Cardiac septum (tissue), 1 donor: ENCODE data around the gene GFOD1. TPM values are rescaled to one million over a fixed set of nuclear protein-coding genes. Genes with fewer than 3 reads are reported as not detected.

Source experiments
- DNase-seq: peaks from one replicate; pipeline ENCODE4 v3.0.0-alpha.2; 2020; ENCODE audit warnings: low spot score
- intact Hi-C: fragments of 100-400 bp; cut with DNase I; formaldehyde crosslinking; loops from one replicate; pipeline ENCODE4 v1.14.0; 2022
- long read RNA-seq: library from polyadenylated mRNA; unstranded; transcript quantifications from one replicate; pipeline ENCODE4 v2.0.0, GENCODE V29; 2021
- total RNA-seq: library from RNA; stranded (reverse); fragmentation: NEBNext Ultra II Directional; extraction: Animal tissue kit (Norgen Biotek cat#: 25700); gene quantifications from one replicate; pipeline ENCODE4 v1.2.1, GENCODE V29; 2021
- donor health status: DM: no; HTN: no; CAD: no.

The GFOD1 gene, protein sequence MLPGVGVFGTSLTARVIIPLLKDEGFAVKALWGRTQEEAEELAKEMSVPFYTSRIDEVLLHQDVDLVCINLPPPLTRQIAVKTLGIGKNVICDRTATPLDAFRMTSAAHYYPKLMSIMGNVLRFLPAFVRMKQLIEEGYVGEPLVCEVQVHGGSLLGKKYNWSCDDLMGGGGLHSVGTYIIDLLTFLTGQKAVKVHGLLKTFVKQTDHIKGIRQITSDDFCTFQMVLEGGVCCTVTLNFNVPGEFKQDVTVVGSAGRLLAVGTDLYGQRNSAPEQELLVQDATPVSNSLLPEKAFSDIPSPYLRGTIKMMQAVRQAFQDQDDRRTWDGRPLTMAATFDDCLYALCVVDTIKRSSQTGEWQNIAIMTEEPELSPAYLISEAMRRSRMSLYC
- total RNA-seq, result 54.0 TPM
- long read RNA-seq, full-length matches to known transcripts, result 126 of 180 reads
- long read RNA-seq, partial matches to known transcripts, result 2 of 180 reads
- long read RNA-seq, other reads (novel, unspliced or antisense), result 52 of 180 reads

DNA sequence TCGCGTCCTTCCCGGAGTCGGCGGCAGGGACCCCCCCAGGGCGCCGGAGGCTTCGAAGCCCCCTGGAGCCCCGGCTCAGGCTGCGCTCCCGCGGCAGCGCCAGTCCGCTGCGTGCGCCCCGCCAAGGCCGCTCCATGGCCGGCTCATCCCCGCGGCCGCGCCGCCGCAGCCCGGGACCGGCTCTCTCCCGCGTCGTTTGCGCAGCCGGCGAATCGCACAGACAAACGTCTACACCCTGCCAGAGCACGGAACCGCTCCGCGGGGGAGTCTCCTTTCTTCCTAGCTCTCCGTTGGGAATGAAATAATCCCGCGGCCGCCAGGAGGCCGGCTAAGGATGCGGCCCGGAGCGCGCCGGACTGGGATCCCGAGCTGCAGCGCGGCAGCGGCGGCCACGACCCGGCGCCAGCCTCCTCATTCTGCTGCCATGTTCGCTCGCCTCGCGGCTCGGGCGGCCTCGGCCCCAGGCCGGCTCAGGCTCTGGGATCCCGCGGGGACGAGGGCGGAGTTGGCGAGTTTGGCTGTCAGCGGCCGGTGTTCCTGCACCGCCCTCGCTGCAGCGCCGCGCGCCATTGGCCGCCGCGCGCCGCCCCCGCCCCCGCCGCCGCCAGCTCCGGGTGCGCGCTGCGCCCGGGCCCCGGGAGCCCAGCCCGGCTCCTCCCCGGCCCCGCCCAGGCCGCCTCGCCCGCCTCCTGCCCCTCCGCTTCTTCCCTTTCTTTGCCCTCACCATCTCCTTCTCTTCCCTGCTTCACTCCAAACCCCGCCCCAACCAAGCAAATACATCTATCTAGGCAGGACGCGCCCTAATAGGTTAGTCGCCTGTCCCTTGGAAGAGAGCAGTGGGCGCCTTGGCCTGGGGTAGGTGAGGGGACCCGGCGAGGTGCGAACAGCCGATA is at the start of gene GFOD1:
GFOD1 (minus strand) TSS at position 479 of the 893 bp plus-strand sequence. CDS start 710 bp downstream, outside the sequence.
- peak; percentile 96 for DNase-seq
- intact Hi-C loops, result loop anchor here (2.0 to 5.0 kb wide), 5 partner anchors 40 to 150 kb away; partner anchors contain the start of gene SIRT5

DNA sequence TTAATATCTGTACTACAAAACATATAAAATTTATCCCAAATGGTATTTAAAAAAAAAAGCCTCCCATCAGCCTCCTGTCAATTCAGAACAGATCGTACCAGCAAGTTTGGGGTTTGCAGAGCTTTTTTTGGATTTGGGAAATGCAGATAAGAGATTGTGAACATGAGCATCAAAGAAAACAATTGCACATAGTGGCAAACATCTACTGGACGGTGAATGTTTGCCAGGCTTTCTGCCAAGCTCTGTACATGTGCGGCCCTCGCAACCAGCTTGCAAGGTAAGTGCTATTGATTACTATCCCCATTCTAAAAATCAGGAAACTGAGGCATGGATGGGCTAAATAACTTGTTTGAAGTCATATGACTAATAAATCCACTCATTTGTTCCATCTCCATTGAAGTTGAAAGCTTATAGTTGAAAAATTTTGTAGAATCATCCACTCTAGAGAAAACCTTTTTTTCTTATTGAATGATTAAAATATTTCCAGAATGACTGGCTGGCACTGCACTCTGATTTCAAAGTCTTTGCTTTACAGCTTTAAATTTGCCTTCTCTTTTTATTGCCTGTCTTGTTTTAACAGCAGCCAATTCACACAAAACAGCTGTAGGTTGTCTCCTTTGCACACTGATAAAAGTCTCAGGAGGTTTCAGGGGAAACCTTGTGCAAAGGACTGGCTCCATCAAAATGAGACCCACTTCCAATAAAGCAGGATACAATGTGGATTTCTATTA is 49.6 kb upstream of the GFOD1 start:
- intact Hi-C loops, result loop anchor here (10.0 kb wide), 1 partner anchor 172 kb away; no protein-coding TSS in a partner anchor
- no peak for DNase-seq

DNA sequence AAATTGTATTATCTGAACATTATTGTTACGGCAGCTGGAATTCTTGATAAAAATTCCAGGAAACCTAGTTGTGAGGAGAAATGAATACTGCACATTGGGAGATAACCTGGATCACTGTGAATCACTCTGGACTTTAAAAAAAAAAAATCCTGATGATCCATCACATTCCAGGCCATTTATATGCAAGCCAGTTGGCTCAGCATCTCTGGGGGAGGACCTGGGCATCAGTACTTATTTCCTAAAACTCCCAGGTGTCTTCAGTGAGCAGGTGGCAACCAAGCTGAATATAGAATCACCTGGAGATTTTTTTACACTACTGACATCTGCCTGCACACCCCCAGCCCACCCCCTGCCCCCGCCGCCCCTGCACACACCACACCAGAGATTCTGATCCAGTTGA is 47.9 kb upstream of the GFOD1 start:
- intact Hi-C loops, result loop anchor here (10.0 kb wide), 1 partner anchor 171 kb away; no protein-coding TSS in a partner anchor
- no peak for DNase-seq

GRCh38 chr6:13534536-13534935 is 47.1 kb upstream of the GFOD1 start:
- DNase-seq, result no peak
- intact Hi-C loops, result loop anchor here (10.0 kb wide), 1 partner anchor 170 kb away; no protein-coding TSS in a partner anchor

DNA sequence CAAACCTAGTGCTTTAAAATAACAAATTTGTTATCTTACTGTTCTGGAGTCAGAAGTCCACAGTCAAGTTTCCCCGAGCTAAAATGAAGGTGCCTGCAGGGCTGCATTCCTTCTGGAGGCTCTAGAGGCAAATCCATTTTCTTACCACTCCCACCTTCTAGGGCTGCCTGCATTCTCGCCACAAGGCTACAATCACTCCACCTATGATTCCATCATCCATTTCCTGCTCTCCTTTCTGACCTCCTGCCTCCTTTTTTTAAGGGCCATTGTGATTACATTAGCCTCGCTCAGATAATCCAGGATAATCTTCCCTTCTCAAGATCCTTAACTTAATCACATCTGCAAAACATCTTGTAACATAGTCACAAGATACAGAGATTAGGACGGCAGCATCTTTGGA is 44.6 kb upstream of the GFOD1 start:
- intact Hi-C loops, result loop anchor here (10.0 kb wide), 1 partner anchor 167 kb away; no protein-coding TSS in a partner anchor
- no peak for DNase-seq

- no peak for DNase-seq
- intact Hi-C loops, result loop anchor here (5.0 kb wide), 3 partner anchors 42 to 117 kb away; partner anchors contain the start of genes GFOD1 and SIRT5
These were observed 41.5 kb upstream of the GFOD1 start for GRCh38 chr6:13528777-13529343.

DNA sequence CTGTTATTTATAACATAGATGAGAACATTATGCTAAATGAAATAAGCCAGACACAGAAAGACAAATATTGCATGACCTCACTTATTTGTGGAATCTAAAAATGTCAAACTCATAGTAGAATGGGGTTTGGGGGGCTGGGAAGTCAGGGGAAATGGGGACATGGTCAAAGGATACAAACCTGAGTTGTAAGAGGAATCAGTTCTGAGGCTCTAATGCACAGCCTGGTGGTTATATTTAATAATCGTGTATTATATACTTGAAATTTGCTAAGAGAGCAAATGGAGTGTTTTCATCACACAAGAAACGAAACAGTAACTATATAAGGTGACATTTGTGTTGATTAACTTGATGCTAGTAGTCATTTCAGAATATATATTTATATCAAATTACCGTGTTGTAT is 40.8 kb upstream of the GFOD1 start:
- no peak for DNase-seq
- intact Hi-C loops, result loop anchor here (5.0 kb wide), 3 partner anchors 41 to 116 kb away; partner anchors contain the start of genes GFOD1 and SIRT5

DNA sequence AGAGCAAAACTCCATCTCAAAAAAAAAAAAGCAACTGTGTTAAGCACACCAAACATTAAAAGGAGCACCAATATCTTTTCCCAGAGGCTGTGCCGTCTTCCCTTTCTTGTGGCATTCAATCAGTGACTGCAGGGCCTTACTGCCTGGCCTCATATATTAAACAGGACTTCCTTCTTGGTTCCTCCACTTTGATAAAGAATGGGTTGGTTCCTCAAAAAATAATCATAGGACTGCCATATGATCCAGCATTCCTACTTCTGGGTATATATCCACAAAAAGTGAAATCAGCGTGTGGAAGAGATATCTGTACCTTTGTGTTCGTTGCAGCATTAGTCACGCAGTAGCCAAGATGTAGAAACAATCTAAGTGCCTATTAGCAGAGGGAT is 40.3 kb upstream of the GFOD1 start:
- intact Hi-C loops, result loop anchor here (5.0 kb wide), 3 partner anchors 40 to 115 kb away; partner anchors contain the start of genes GFOD1 and SIRT5
- no peak for DNase-seq

DNA sequence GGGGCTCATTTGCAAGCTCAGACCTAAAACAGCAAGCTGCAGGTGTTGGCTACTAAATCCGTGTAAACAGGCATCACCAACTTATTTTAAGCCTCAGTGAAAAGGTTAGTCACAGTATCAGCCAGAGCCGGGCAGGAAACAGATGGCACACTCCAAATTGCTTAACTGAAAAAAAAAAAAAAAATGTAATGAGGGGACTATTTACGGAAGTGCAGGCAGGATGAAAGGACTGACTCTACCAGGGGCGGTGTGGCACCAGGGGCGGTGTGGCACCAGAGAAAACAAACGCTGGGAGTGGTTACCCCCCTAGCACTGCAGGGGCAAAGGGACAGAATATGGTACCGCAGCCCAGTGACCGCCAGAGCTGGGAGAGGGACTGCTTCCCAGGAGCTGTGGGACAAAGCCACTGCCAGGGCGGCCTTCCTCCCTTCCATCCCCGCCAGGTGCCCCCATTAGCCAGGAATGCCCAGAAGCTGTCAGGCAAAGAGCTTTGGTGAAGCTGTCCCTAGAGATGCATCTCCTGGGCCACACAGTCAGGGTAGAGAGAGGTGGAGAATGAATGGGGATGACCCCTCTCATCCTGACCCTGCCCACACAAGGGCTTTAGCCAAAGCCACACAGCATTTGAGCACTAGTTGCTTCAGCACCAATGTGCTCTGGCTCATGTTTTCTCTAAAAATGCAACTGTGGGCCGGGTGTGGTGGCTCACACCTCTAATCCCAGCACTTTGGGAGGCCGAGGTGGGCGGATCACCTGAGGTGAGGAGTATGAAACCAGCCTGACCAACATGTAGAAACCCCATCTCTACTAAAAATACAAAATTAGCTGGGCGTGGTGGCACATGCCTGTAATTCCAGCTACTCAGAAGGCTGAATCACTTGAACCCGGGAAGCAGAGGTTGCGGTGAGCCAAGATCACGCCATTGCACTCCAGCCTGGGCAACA is 39.6 kb upstream of the GFOD1 start:
- intact Hi-C loops, result loop anchor here (5.0 kb wide), 3 partner anchors 40 to 115 kb away; partner anchors contain the start of genes GFOD1 and SIRT5
- no peak for DNase-seq

GRCh38 chr6:13526357-13526726 is 38.9 kb upstream of the GFOD1 start:
- intact Hi-C loops, result loop anchor here (5.0 kb wide), 3 partner anchors 39 to 114 kb away; partner anchors contain the start of genes GFOD1 and SIRT5
- DNase-seq, result no peak

DNA sequence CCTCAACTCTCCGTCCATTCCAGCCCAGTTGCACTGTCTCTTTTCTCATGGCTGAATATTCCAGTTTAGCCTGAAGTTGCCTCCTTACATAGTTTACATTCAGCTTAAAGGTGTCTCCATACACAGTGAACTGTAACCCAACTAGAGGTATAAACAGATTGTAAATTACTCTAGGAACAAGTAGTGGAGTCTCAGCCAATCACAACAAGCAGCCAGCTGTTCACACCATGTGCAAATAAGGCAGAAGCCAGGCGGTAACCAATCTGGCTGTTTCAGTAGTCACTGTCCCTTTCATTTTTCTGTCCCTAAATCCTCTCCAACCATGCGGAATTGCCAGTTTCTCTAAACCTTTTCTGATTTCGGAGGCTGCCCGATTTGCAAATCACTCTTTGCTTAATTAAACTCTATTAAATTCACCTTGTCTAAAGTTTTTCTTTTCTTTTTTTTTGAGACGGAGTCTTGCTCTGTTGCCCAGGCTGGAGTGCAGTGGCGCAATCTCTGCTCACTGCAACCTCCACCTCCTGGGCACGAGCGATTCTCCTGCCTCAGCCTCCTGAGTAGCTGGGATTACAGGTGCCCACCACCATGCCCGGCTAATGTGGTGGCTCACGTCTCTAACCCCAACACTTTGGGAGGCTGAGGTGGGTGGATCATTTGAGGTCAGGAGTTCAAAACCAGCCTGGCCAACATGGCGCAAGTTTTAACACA is 37.6 kb upstream of the GFOD1 start:
- no peak for DNase-seq
- intact Hi-C loops, result loop anchor here (5.0 kb wide), 3 partner anchors 38 to 113 kb away; partner anchors contain the start of genes GFOD1 and SIRT5

GRCh38 chr6:13523826-13524622 is 36.6 kb upstream of the GFOD1 start:
- intact Hi-C loops, result no loop called here
- DNase-seq, result no peak

DNA sequence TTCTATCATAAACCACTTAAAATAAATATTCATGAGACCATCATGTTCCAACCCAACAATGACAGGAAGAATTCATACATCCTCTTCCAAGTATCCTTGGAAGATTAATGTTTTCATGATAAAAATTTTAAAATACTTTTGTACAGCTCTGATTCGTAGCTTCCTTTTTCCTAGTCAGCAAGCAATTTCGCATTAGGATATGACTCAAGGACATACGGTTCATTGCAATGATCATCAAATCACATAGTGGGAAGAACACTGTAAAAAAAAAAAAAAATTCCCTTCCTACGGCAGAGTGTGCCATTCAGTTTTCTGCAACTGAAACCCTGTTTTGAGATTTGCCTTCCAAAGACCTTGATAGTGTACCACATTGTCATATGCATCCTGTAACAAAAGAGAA is 35.3 kb upstream of the GFOD1 start:
- intact Hi-C loops, result no loop called here
- no peak for DNase-seq

DNA sequence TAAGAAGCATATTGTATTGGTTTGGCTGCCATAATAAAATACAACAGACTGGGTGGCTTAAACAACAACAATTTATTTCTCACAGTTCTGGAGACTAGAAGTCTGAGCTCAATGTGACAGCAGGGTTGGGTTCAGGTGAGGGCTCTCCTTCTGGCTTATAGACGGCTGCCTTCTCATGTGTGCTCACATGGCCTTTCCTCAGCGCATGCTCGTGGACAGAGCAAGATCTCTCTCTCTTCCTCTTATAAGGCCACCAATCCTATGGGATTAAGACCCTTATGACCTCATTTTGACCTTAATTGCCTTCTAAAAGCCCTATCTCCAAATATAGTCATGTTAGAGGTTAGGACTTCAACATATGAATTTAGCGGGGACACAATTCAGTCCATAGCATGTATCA is 32.4 kb upstream of the GFOD1 start:
- no peak for DNase-seq
- intact Hi-C loops, result no loop called here

GRCh38 chr6:13517116-13517515 is 29.7 kb upstream of the GFOD1 start:
- intact Hi-C loops, result no loop called here
- DNase-seq, result no peak

GRCh38 chr6:13515912-13516311 is 28.5 kb upstream of the GFOD1 start:
- DNase-seq, result no peak
- intact Hi-C loops, result no loop called here
